Liver (tissue), 9 donors: Measurements from ENCODE around the gene UBE2R2. TPM values are rescaled to one million over a fixed set of nuclear protein-coding genes. Genes with fewer than 3 reads are reported as not detected.

Experiments
- DNase-seq: peaks from one replicate; pipeline ENCODE4 v3.0.0-alpha.2; 2017; ENCODE audit warnings: low spot score
- H3K27ac ChIP-seq, 2 donors: one replicate each; pipeline ENCODE4 v1.7.0; 2013; ENCODE audit warnings: inconsistent platforms in 2 of 2, low read length in 2 of 2, control low read depth in 1 of 2, low read depth in 1 of 2, mild to moderate bottlenecking in 1 of 2
- H3K27me3 ChIP-seq, 4 donors: one replicate each; pipeline versions ENCODE4 v1.6.1 to v1.7.0; 2013; ENCODE audit warnings: low read length in 3 of 4, inconsistent platforms in 1 of 4, mild to moderate bottlenecking in 1 of 4, moderate library complexity in 1 of 4; ENCODE audit not compliant: control insufficient read depth in 4 of 4, insufficient read depth in 4 of 4
- H3K36me3 ChIP-seq, 4 donors: one replicate each; pipeline versions ENCODE4 v1.6.1 to v1.7.0; 2013; ENCODE audit warnings: low read length in 3 of 4, mild to moderate bottlenecking in 3 of 4, low read depth in 1 of 4, moderate library complexity in 1 of 4; ENCODE audit not compliant: control insufficient read depth in 4 of 4, insufficient read depth in 3 of 4
- H3K4me1 ChIP-seq, 4 donors: one replicate each; pipeline versions ENCODE4 v1.6.1 to v1.7.0; 2013; ENCODE audit warnings: low read length in 3 of 4, mild to moderate bottlenecking in 3 of 4, moderate library complexity in 1 of 4; ENCODE audit not compliant: control insufficient read depth in 4 of 4, insufficient read depth in 4 of 4
- H3K4me3 ChIP-seq, 3 donors: one replicate each; pipeline versions ENCODE4 v1.6.1 to v1.7.0; 2013; ENCODE audit warnings: low read length in 3 of 3, control low read depth in 1 of 3, low read depth in 1 of 3, mild to moderate bottlenecking in 1 of 3
- H3K9ac ChIP-seq, 2 donors: one replicate each; pipeline ENCODE4 v1.7.0; 2013; ENCODE audit warnings: low read length in 2 of 2, mild to moderate bottlenecking in 2 of 2, moderate library complexity in 2 of 2, control low read depth in 1 of 2, low read depth in 1 of 2
- H3K9me3 ChIP-seq, 4 donors: one replicate each; pipeline versions ENCODE4 v1.6.1 to v1.7.0; 2013; ENCODE audit warnings: low read length in 3 of 4; ENCODE audit not compliant: control insufficient read depth in 4 of 4
- FOXA1 ChIP-seq: IDR thresholded peaks from 2 replicates; pipeline ENCODE4 v1.6.1; 2016; ENCODE audit warnings: antibody characterized with exemption
- FOXA2 ChIP-seq: IDR thresholded peaks from 2 replicates; pipeline ENCODE4 v1.6.1; 2016; ENCODE audit warnings: antibody characterized with exemption
- GABPA ChIP-seq, 2 donors: IDR thresholded peaks in 1 of 2; conservative IDR thresholded peaks in 1 of 2; 2 replicates each; pipeline ENCODE4 v1.6.1; 2016; ENCODE audit warnings: antibody characterized with exemption in 2 of 2, mild to moderate bottlenecking in 1 of 2, moderate library complexity in 1 of 2
- JUND ChIP-seq, 2 donors: IDR thresholded peaks; 2 replicates each; pipeline ENCODE4 v1.6.1; 2016; ENCODE audit warnings: antibody characterized with exemption in 2 of 2
- MAX ChIP-seq: IDR thresholded peaks from 2 replicates; pipeline ENCODE4 v1.6.1; 2016; ENCODE audit warnings: antibody characterized with exemption
- NR2F2 ChIP-seq: IDR thresholded peaks from 2 replicates; pipeline ENCODE4 v1.6.1; 2016; ENCODE audit warnings: antibody characterized with exemption
- RAD21 ChIP-seq, 2 donors: IDR thresholded peaks; 2 replicates each; pipeline ENCODE4 v1.6.1; 2016; ENCODE audit warnings: antibody characterized with exemption in 2 of 2, mild to moderate bottlenecking in 2 of 2
- RXRA ChIP-seq, 2 donors: IDR thresholded peaks; 2 replicates each; pipeline ENCODE4 v1.6.1; 2017 to 2018; ENCODE audit warnings: antibody characterized with exemption in 2 of 2, mild to moderate bottlenecking in 1 of 2
- SP1 ChIP-seq: IDR thresholded peaks from 2 replicates; pipeline ENCODE4 v1.6.1; 2018; ENCODE audit warnings: antibody characterized with exemption, mild to moderate bottlenecking
- ZBTB33 ChIP-seq: IDR thresholded peaks from 2 replicates; pipeline ENCODE4 v1.6.1; 2016; ENCODE audit warnings: antibody characterized with exemption
- WGBS: extraction: QIAGEN DNeasy Blood & Tissue Kit; methylation state at CpG from one replicate; pipeline ENCODE4 v1.1.7; 2013; 5-methylcytosine and 5-hydroxymethylcytosine counted together
- polyA plus RNA-seq, 2 donors: library from polyadenylated mRNA; stranded (reverse) in 1 of 2; unstranded in 1 of 2; fragments of 200-250 nt in 1 of 2; fragments of >200 nt in 1 of 2; fragmentation: Nextera tagmentation in 1 of 2; extraction: Ambion mirVana in 1 of 2; gene quantifications; one replicate each; pipeline versions ENCODE4 v1.2.1 to v1.2.3, GENCODE V29; 2013 to 2015
- total RNA-seq, 2 donors: library from RNA; depleted of rRNA; stranded (reverse); fragments of >200 nt; gene quantifications; one replicate each; pipeline ENCODE4 v1.2.3, GENCODE V29; 2014
- TF ChIP-seq, protein P1 (sequence below): IDR thresholded peaks from 2 replicates; pipeline ENCODE4 v1.6.1; 2016; ENCODE audit warnings: antibody characterized with exemption
- donor health status: healthy.
- donor health status: healthy.
- donor health status: healthy.
- donor health status: healthy.
- donor health status: healthy.

UBE2R2 gene
- total and polyA plus RNA-seq, 4 donors: 10.8 to 15.0 (median 14.2) TPM

GRCh38 chr9:33908749-33909148, 91.8 kb downstream of the UBE2R2 start:
- Histone ChIP-seq H3K9me3 (no peaks in the 10 kb centered on the region), H3K27ac (no peak overlapping the region), H3K36me3 (peaks cover 0 to 14% (median 6%) of the 10 kb centered on the region in 4 donors), H3K9ac (no peak overlapping the region), H3K4me1 (no peaks in the 10 kb centered on the region), H3K27me3 (no peaks in the 10 kb centered on the region), H3K4me3 (no peak overlapping the region)
- TF ChIP-seq ZBTB33: no peak
- no peak for TF ChIP-seq MAX
- TF ChIP-seq RAD21 (IDR thresholded peaks at IDR 0.05): no peak
- TF ChIP-seq GABPA (IDR thresholded peaks at IDR 0.05 in 1 of 2, conservative IDR thresholded peaks at IDR 0.05 in 1 of 2): no peak
- TF ChIP-seq, protein P1, sequence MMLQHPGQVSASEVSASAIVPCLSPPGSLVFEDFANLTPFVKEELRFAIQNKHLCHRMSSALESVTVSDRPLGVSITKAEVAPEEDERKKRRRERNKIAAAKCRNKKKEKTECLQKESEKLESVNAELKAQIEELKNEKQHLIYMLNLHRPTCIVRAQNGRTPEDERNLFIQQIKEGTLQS: no peak
- no peak for TF ChIP-seq RXRA (IDR thresholded peaks at IDR 0.05)
- no peak for TF ChIP-seq FOXA2
- DNase-seq: no peak
- WGBS: 95% methylated on average over 4 of the region's 4 CpGs

GRCh38 chr9:33913541-33913940, 96.6 kb downstream of the UBE2R2 start:
- 84% methylated on average over 1 of the region's 1 CpG for WGBS
- no peaks in the 10 kb centered on the region for H3K4me1 ChIP-seq
- TF ChIP-seq GABPA (IDR thresholded peaks at IDR 0.05 in 1 of 2, conservative IDR thresholded peaks at IDR 0.05 in 1 of 2): no peak
- TF ChIP-seq SP1: no peak
- TF ChIP-seq NR2F2: no peak
- TF ChIP-seq FOXA1: no peak
- TF ChIP-seq JUND (IDR thresholded peaks at IDR 0.05): no peak
- TF ChIP-seq RXRA (IDR thresholded peaks at IDR 0.05): no peak
- H3K27ac ChIP-seq: no peak overlapping the region
- H3K36me3 ChIP-seq: peaks cover 7 to 35% (median 22%) of the 10 kb centered on the region in 4 donors
- H3K27me3 ChIP-seq: no peaks in the 10 kb centered on the region
- DNase-seq: no peak
- H3K9me3 ChIP-seq: no peaks in the 10 kb centered on the region
- no peak overlapping the region for H3K4me3 ChIP-seq
- no peak overlapping the region for H3K9ac ChIP-seq

- H3K9ac ChIP-seq: no peak overlapping the region
- H3K27ac ChIP-seq: no peak overlapping the region
- H3K4me1 ChIP-seq: no peaks in the 10 kb centered on the region
- H3K9me3 ChIP-seq: no peaks in the 10 kb centered on the region
- 83% methylated on average over 3 of the region's 3 CpGs for WGBS
- DNase-seq: no peak
- H3K27me3 ChIP-seq: no peaks in the 10 kb centered on the region
- peaks cover 9 to 48% (median 27%) of the 10 kb centered on the region in 4 donors for H3K36me3 ChIP-seq
- H3K4me3 ChIP-seq: no peak overlapping the region
- TF ChIP-seq RAD21 (IDR thresholded peaks at IDR 0.05): no peak
Measured at GRCh38 chr9:33914887-33915628, 98.1 kb downstream of the UBE2R2 start.
